Breast epithelium (tissue), 4 donors: Measurements from ENCODE around the gene STON2. TPM values are rescaled to one million over a fixed set of nuclear protein-coding genes. Genes with fewer than 3 reads are reported as not detected.

Experiments used
- DNase-seq, 2 donors: peaks; one replicate each; pipeline ENCODE4 v3.0.0-alpha.2; 2019; ENCODE audit warnings: low spot score in 2 of 2
- H3K27ac ChIP-seq, 2 donors: fragments of 200-600 bp; sonication (generic) in 1 of 2; one replicate each; pipeline ENCODE4 v1.5.1; 2016 to 2019; ENCODE audit warnings: mild to moderate bottlenecking in 1 of 2
- H3K27me3 ChIP-seq, 2 donors: fragments of 200-600 bp; sonication (generic) in 1 of 2; one replicate each; pipeline versions ENCODE4 v1.5.1 to v1.6.0; 2017 to 2019; ENCODE audit warnings: control low read depth in 1 of 2, mild to moderate bottlenecking in 1 of 2
- H3K36me3 ChIP-seq: fragments of 200-600 bp; one replicate; pipeline ENCODE4 v1.5.1; 2019
- H3K4me1 ChIP-seq, 2 donors: fragments of 200-600 bp; sonication (generic); one replicate each; pipeline ENCODE4 v1.5.1; 2016 to 2019; ENCODE audit warnings: control low read depth in 1 of 2
- H3K4me3 ChIP-seq, 3 donors: fragments of 200-600 bp; sonication (generic); 1 replicate in 2 of 3; 2 replicates in 1 of 3; pipeline ENCODE4 v1.5.1; 2016 to 2019; ENCODE audit warnings: mild to moderate bottlenecking in 3 of 3, moderate library complexity in 2 of 3
- H3K9me3 ChIP-seq, 2 donors: fragments of 200-600 bp; sonication (generic) in 1 of 2; one replicate each; pipeline ENCODE4 v1.5.1; 2016 to 2019; ENCODE audit warnings: control low read depth in 1 of 2
- POLR2A ChIP-seq: fragments of 450-650 bp; IDR thresholded peaks from one replicate; pipeline ENCODE4 v1.6.1; 2016; ENCODE audit warnings: antibody characterized with exemption, mild to moderate bottlenecking, moderate library complexity
- POLR2AphosphoS5 ChIP-seq, 3 donors: sonication (generic); formaldehyde crosslinking; IDR thresholded peaks; one replicate each; pipeline ENCODE4 v1.6.1; 2017; ENCODE audit warnings: antibody characterized with exemption in 3 of 3
- intact Hi-C: fragments of 100-400 bp; cut with DNase I; formaldehyde crosslinking; loops from one replicate; pipeline ENCODE4 v1.15.1; 2023; ENCODE audit warnings: low total_unique reads
- total RNA-seq, 3 donors: library from RNA; depleted of rRNA; stranded (reverse); fragments of >200 nt; gene quantifications; one replicate each; pipeline ENCODE4 v1.1.0, GENCODE V29; 2016
- TF ChIP-seq, protein P1 (sequence below), 3 donors: fragments of 450-650 bp; IDR thresholded peaks; one replicate each; pipeline ENCODE4 v1.5.1; 2016 to 2017; ENCODE audit warnings: antibody characterized with exemption in 3 of 3, mild to moderate bottlenecking in 3 of 3, moderate library complexity in 3 of 3

STON2 gene
- total RNA-seq, 3 donors from 2014 or later, result 24.6 to 30.2 (median 27.5) TPM

DNA sequence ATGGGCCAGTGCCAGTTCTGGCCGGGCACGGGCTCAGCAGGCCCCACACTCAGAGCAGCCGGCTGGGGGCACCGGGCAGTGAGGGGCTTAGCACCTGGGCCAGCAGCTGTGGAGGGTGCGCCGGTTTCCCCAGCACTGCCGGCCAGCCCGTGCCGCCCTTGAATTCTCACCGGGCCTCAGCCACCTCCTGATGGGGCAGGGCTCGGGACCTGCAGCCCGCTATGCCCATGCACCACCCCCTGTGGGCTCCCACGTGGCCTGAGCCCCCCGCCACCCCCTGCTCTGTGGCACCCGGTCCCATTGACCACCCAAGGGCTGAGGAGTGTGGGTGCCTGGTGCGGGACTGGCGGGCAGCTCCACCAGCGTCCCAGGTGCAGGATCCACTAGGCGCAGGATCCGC lies 164.0 kb downstream of the STON2 start:
- TF ChIP-seq POLR2A (no peak), POLR2AphosphoS5 (IDR thresholded peaks at IDR 0.05) (no peak)
- TF ChIP-seq, protein P1, sequence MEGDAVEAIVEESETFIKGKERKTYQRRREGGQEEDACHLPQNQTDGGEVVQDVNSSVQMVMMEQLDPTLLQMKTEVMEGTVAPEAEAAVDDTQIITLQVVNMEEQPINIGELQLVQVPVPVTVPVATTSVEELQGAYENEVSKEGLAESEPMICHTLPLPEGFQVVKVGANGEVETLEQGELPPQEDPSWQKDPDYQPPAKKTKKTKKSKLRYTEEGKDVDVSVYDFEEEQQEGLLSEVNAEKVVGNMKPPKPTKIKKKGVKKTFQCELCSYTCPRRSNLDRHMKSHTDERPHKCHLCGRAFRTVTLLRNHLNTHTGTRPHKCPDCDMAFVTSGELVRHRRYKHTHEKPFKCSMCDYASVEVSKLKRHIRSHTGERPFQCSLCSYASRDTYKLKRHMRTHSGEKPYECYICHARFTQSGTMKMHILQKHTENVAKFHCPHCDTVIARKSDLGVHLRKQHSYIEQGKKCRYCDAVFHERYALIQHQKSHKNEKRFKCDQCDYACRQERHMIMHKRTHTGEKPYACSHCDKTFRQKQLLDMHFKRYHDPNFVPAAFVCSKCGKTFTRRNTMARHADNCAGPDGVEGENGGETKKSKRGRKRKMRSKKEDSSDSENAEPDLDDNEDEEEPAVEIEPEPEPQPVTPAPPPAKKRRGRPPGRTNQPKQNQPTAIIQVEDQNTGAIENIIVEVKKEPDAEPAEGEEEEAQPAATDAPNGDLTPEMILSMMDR (IDR thresholded peaks at IDR 0.05), result no peak
- intact Hi-C loops, result no loop called here
- no peak overlapping the region for H3K4me3 ChIP-seq
- H3K9me3 ChIP-seq, result no peaks in the 10 kb centered on the region
- no peak overlapping the region for H3K27ac ChIP-seq
- no peaks in the 10 kb centered on the region for H3K27me3 ChIP-seq
- no peaks in the 10 kb centered on the region for H3K36me3 ChIP-seq
- no peaks in the 10 kb centered on the region for H3K4me1 ChIP-seq
- DNase-seq, result no peak

- no peaks in the 10 kb centered on the region for H3K9me3 ChIP-seq
- H3K36me3 ChIP-seq, result no peaks in the 10 kb centered on the region
- no peak overlapping the region for H3K27ac ChIP-seq
- TF ChIP-seq POLR2A (no peak), POLR2AphosphoS5 (IDR thresholded peaks at IDR 0.05) (no peak)
- TF ChIP-seq, protein P1 (IDR thresholded peaks at IDR 0.05), result no peak
- H3K4me1 ChIP-seq, result no peaks in the 10 kb centered on the region
- no peak for DNase-seq
- H3K4me3 ChIP-seq, result no peak overlapping the region
- no peaks in the 10 kb centered on the region for H3K27me3 ChIP-seq
- intact Hi-C loops, result no loop called here
Measured at GRCh38 chr14:81235096-81235495, 165.0 kb downstream of the STON2 start.

DNA sequence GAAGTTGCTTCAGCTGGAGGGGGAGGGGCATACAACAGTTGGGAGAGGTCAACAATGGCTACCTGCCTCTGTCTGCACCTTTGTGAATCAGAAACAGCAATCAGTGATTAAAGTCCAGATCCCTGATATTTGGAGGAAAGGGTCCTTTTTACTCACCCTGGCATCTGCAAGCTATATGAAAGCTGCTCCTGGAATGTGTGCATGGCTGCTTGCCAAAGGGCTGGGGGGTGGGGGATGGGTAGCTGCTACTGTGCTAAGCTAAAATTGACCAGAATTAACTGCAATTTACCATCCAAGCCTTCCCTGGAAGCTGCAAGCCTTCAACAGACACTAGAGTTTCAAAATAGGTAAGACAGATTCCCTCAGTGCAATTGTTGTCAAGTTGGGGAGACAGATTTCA lies 165.8 kb downstream of the STON2 start:
- Histone ChIP-seq H3K27me3 (no peaks in the 10 kb centered on the region), H3K4me1 (no peaks in the 10 kb centered on the region), H3K36me3 (no peaks in the 10 kb centered on the region), H3K4me3 (no peak overlapping the region), H3K9me3 (no peaks in the 10 kb centered on the region), H3K27ac (no peak overlapping the region)
- no peak for TF ChIP-seq POLR2A
- no peak for TF ChIP-seq POLR2AphosphoS5 (IDR thresholded peaks at IDR 0.05)
- TF ChIP-seq, protein P1 (IDR thresholded peaks at IDR 0.05), result no peak
- intact Hi-C loops, result no loop called here
- DNase-seq, result no peak

DNA sequence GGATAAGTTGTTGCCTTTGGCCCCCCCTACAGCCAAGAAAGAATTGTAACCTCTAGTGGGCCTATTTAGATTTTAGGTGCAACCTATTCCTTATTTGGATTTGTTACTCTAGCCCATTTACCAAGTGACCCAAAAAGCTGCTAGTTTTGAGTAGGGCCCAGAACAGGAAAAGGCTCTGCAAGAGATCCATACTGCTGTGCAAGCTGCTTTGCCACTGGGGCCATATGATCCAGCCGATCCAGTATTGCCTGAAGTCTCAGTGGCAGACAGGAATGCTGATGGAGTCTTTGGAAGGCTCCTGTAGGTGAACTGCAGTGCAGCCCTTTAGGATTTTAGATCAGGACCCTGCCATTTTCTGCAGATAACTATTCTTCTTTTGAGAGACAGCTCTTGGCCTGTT lies 166.5 kb downstream of the STON2 start:
- Histone ChIP-seq H3K27me3 (no peaks in the 10 kb centered on the region), H3K27ac (no peak overlapping the region), H3K4me3 (no peak overlapping the region), H3K4me1 (no peaks in the 10 kb centered on the region), H3K36me3 (no peaks in the 10 kb centered on the region), H3K9me3 (no peaks in the 10 kb centered on the region)
- no peak for TF ChIP-seq POLR2AphosphoS5 (IDR thresholded peaks at IDR 0.05)
- TF ChIP-seq, protein P1 (IDR thresholded peaks at IDR 0.05), result no peak
- TF ChIP-seq POLR2A, result no peak
- intact Hi-C loops, result no loop called here
- DNase-seq, result no peak

- Histone ChIP-seq H3K27ac (no peak overlapping the region), H3K36me3 (no peaks in the 10 kb centered on the region), H3K9me3 (no peaks in the 10 kb centered on the region), H3K27me3 (no peaks in the 10 kb centered on the region), H3K4me3 (no peak overlapping the region), H3K4me1 (no peaks in the 10 kb centered on the region)
- intact Hi-C loops, result no loop called here
- TF ChIP-seq POLR2A, result no peak
- TF ChIP-seq POLR2AphosphoS5 (IDR thresholded peaks at IDR 0.05), result no peak
- TF ChIP-seq, protein P1 (IDR thresholded peaks at IDR 0.05), result no peak
- DNase-seq, result no peak
Measured at GRCh38 chr14:81231540-81231939, 168.6 kb downstream of the STON2 start.
